Activated naive CD8-positive, alpha-beta T cell treated with anti-CD3 and anti-CD28 coated beads, Interleukin-2, amount 50 U/mL, for 24 hours (primary cell): Measurements from ENCODE around the gene TSPAN3.

Source experiments
- ATAC-seq: fragments of 150-1000 bp; cut with Tn5 transposase; one replicate; pipeline ENCODE4 v1.10.0; 2021
- DNase-seq: peaks from one replicate; pipeline ENCODE4 v3.0.0; 2021
- H3K27ac Mint-ChIP-seq: one replicate; pipeline ENCODE4 v1.8.0; 2021; ENCODE audit warnings: mild to moderate bottlenecking, mixed read lengths
- H3K27me3 Mint-ChIP-seq: one replicate; pipeline ENCODE4 v1.8.0; 2021; ENCODE audit warnings: mixed read lengths
- H3K36me3 Mint-ChIP-seq: one replicate; pipeline ENCODE4 v1.8.0; 2021; ENCODE audit warnings: low read depth, mixed read lengths
- H3K4me1 Mint-ChIP-seq: one replicate; pipeline ENCODE4 v1.8.0; 2021; ENCODE audit warnings: mixed read lengths
- H3K4me3 Mint-ChIP-seq: one replicate; pipeline ENCODE4 v1.8.0; 2021; ENCODE audit warnings: mild to moderate bottlenecking, moderate library complexity, mixed read lengths
- H3K9me3 Mint-ChIP-seq: one replicate; pipeline ENCODE4 v1.8.0; 2021; ENCODE audit warnings: mixed read lengths

TSPAN3 gene

GRCh38 chr15:77029166-77030047, 41.5 kb downstream of the TSPAN3 start:
- DNase-seq (peak; percentile 1), ATAC-seq (no peak)
- H3K9me3 Mint-ChIP-seq = no peaks in the 10 kb centered on the region
- no peaks in the 10 kb centered on the region for H3K27me3 Mint-ChIP-seq
- H3K4me3 Mint-ChIP-seq = no peak overlapping the region
- peaks cover 15% of the 10 kb centered on the region for H3K36me3 Mint-ChIP-seq
- peaks cover 7% of the 10 kb centered on the region for H3K4me1 Mint-ChIP-seq
- H3K27ac Mint-ChIP-seq = no peak overlapping the region

- Mint-ChIP-seq H3K36me3 (peaks cover 14% of the 10 kb centered on the region), H3K27me3 (no peaks in the 10 kb centered on the region), H3K27ac (no peak overlapping the region), H3K4me3 (no peak overlapping the region), H3K9me3 (no peaks in the 10 kb centered on the region), H3K4me1 (peaks cover 14% of the 10 kb centered on the region)
- ATAC-seq = no peak
- peak; percentile 1 for DNase-seq
Observed at GRCh38 chr15:77028451-77029165, 42.3 kb downstream of the TSPAN3 start.

GRCh38 chr15:77027697-77028450, 43.0 kb downstream of the TSPAN3 start:
- peak; percentile 1 for DNase-seq
- H3K36me3 Mint-ChIP-seq = peaks cover 21% of the 10 kb centered on the region
- H3K27me3 Mint-ChIP-seq = no peaks in the 10 kb centered on the region
- H3K27ac Mint-ChIP-seq = no peak overlapping the region
- H3K4me3 Mint-ChIP-seq = no peak overlapping the region
- H3K9me3 Mint-ChIP-seq = no peaks in the 10 kb centered on the region
- H3K4me1 Mint-ChIP-seq = peaks cover 21% of the 10 kb centered on the region
- no peak for ATAC-seq

GRCh38 chr15:77027111-77027696, 43.7 kb downstream of the TSPAN3 start:
- Mint-ChIP-seq H3K4me3 (no peak overlapping the region), H3K4me1 (peaks cover 28% of the 10 kb centered on the region), H3K27ac (peak overlapping the region; percentile 75), H3K9me3 (no peaks in the 10 kb centered on the region), H3K36me3 (peaks cover 24% of the 10 kb centered on the region), H3K27me3 (no peaks in the 10 kb centered on the region)
- ATAC-seq (no peak), DNase-seq (no peak)

GRCh38 chr15:77026501-77027110, 44.3 kb downstream of the TSPAN3 start:
- Mint-ChIP-seq H3K27me3 (no peaks in the 10 kb centered on the region), H3K4me3 (no peak overlapping the region), H3K27ac (peak overlapping the region; percentile 75), H3K9me3 (no peaks in the 10 kb centered on the region), H3K36me3 (peaks cover 27% of the 10 kb centered on the region), H3K4me1 (peaks cover 34% of the 10 kb centered on the region)
- DNase-seq (peak; percentile 0), ATAC-seq (no peak)

GRCh38 chr15:77025941-77026411, 44.9 kb downstream of the TSPAN3 start:
- Mint-ChIP-seq H3K36me3 (peaks cover 27% of the 10 kb centered on the region), H3K9me3 (no peaks in the 10 kb centered on the region), H3K4me1 (peaks cover 40% of the 10 kb centered on the region), H3K27ac (peak overlapping the region; percentile 49), H3K27me3 (no peaks in the 10 kb centered on the region), H3K4me3 (no peak overlapping the region)
- DNase-seq (no peak), ATAC-seq (no peak)

GRCh38 chr15:77025083-77025901, 45.6 kb downstream of the TSPAN3 start:
- ATAC-seq (no peak), DNase-seq (peak; percentile 0)
- Mint-ChIP-seq H3K27ac (peak overlapping the region; percentile 46), H3K9me3 (no peaks in the 10 kb centered on the region), H3K36me3 (peaks cover 30% of the 10 kb centered on the region), H3K4me3 (no peak overlapping the region), H3K4me1 (peaks cover 47% of the 10 kb centered on the region), H3K27me3 (no peaks in the 10 kb centered on the region)

- peak overlapping the region; percentile 100 for H3K27ac Mint-ChIP-seq
- DNase-seq (peak; percentile 81), ATAC-seq (no peak)
- H3K9me3 Mint-ChIP-seq = no peaks in the 10 kb centered on the region
- peaks cover 55% of the 10 kb centered on the region for H3K4me1 Mint-ChIP-seq
- H3K4me3 Mint-ChIP-seq = no peak overlapping the region
- no peaks in the 10 kb centered on the region for H3K27me3 Mint-ChIP-seq
- peaks cover 32% of the 10 kb centered on the region for H3K36me3 Mint-ChIP-seq
Observed at GRCh38 chr15:77024273-77025082, 46.4 kb downstream of the TSPAN3 start.

- H3K4me1 Mint-ChIP-seq = peaks cover 60% of the 10 kb centered on the region
- no peaks in the 10 kb centered on the region for H3K27me3 Mint-ChIP-seq
- no peak overlapping the region for H3K4me3 Mint-ChIP-seq
- ATAC-seq = no peak
- peak overlapping the region; percentile 100 for H3K27ac Mint-ChIP-seq
- no peak for DNase-seq
- peaks cover 29% of the 10 kb centered on the region for H3K36me3 Mint-ChIP-seq
- H3K9me3 Mint-ChIP-seq = no peaks in the 10 kb centered on the region
Observed at GRCh38 chr15:77023576-77024272, 47.2 kb downstream of the TSPAN3 start.

- Mint-ChIP-seq H3K9me3 (no peaks in the 10 kb centered on the region), H3K27ac (peak overlapping the region; percentile 100), H3K4me1 (peaks cover 67% of the 10 kb centered on the region), H3K27me3 (no peaks in the 10 kb centered on the region), H3K36me3 (peaks cover 28% of the 10 kb centered on the region), H3K4me3 (no peak overlapping the region)
- ATAC-seq = no peak
- no peak for DNase-seq
Observed at GRCh38 chr15:77022646-77023575, 48.0 kb downstream of the TSPAN3 start.

GRCh38 chr15:77021803-77022381, 49.0 kb downstream of the TSPAN3 start:
- Mint-ChIP-seq H3K9me3 (no peaks in the 10 kb centered on the region), H3K4me3 (peak overlapping the region; percentile 68), H3K4me1 (peaks cover 75% of the 10 kb centered on the region), H3K36me3 (peaks cover 23% of the 10 kb centered on the region), H3K27me3 (no peaks in the 10 kb centered on the region), H3K27ac (peak overlapping the region; percentile 100)
- ATAC-seq (peak; percentile 68), DNase-seq (peak; percentile 65)
